ENCODE results near the gene EBF4. TPM values are rescaled to one million over a fixed set of nuclear protein-coding genes. Genes with fewer than 3 reads are reported as not detected.

The EBF4 gene
- total RNA-seq, 3 donors from 2014 or later, result 1.6 to 22.0 (median 22.0) TPM

GRCh38 chr20:2687514-2687913 lies 5.1 kb upstream of the EBF4 start:
- Histone ChIP-seq H3K4me1 (no peaks in the 10 kb centered on the region), H3K27ac (no peak overlapping the region), H3K9me3 (no peaks in the 10 kb centered on the region), H3K27me3 (no peaks in the 10 kb centered on the region), H3K4me3 (no peak overlapping the region), H3K36me3 (no peaks in the 10 kb centered on the region)
- no peak for DNase-seq (ENCODE audit: low spot score in 2 of 2)
- intact Hi-C loops (cut with DNase I; ENCODE audit: low total_unique reads), result no loop called here
- no peak for TF ChIP-seq CTCF (IDR thresholded peaks at IDR 0.05)
- TF ChIP-seq POLR2AphosphoS5 (IDR thresholded peaks at IDR 0.05), result no peak
- TF ChIP-seq POLR2A (IDR thresholded peaks at IDR 0.05), result no peak

- Histone ChIP-seq H3K27me3 (no peaks in the 10 kb centered on the region), H3K27ac (no peak overlapping the region), H3K4me3 (no peak overlapping the region), H3K9me3 (no peaks in the 10 kb centered on the region), H3K36me3 (no peaks in the 10 kb centered on the region), H3K4me1 (no peaks in the 10 kb centered on the region)
- TF ChIP-seq CTCF (IDR thresholded peaks at IDR 0.05) (peak in 1 of 3 donors; percentile 32), POLR2AphosphoS5 (IDR thresholded peaks at IDR 0.05) (no peak), POLR2A (IDR thresholded peaks at IDR 0.05) (no peak)
- intact Hi-C loops (cut with DNase I; ENCODE audit: low total_unique reads), result no loop called here
- DNase-seq (ENCODE audit: low spot score in 2 of 2), result no peak
Observed at GRCh38 chr20:2688041-2688591, 4.5 kb upstream of the EBF4 start.

- no peak overlapping the region for H3K27ac ChIP-seq
- H3K4me1 ChIP-seq, result no peaks in the 10 kb centered on the region
- no peak overlapping the region for H3K4me3 ChIP-seq
- H3K9me3 ChIP-seq, result no peaks in the 10 kb centered on the region
- TF ChIP-seq CTCF (IDR thresholded peaks at IDR 0.05) (no peak), POLR2AphosphoS5 (IDR thresholded peaks at IDR 0.05) (no peak), POLR2A (IDR thresholded peaks at IDR 0.05) (no peak)
- H3K36me3 ChIP-seq, result no peaks in the 10 kb centered on the region
- H3K27me3 ChIP-seq, result no peaks in the 10 kb centered on the region
- no peak for DNase-seq (ENCODE audit: low spot score in 2 of 2)
- intact Hi-C loops (cut with DNase I; ENCODE audit: low total_unique reads), result no loop called here
Observed at GRCh38 chr20:2690213-2690612, 2.4 kb upstream of the EBF4 start.

- no peak for TF ChIP-seq POLR2A (IDR thresholded peaks at IDR 0.05)
- no peak for TF ChIP-seq POLR2AphosphoS5 (IDR thresholded peaks at IDR 0.05)
- TF ChIP-seq CTCF (IDR thresholded peaks at IDR 0.05), result no peak
- Histone ChIP-seq H3K9me3 (no peaks in the 10 kb centered on the region), H3K27me3 (no peaks in the 10 kb centered on the region), H3K4me3 (no peak overlapping the region), H3K36me3 (no peaks in the 10 kb centered on the region), H3K4me1 (no peaks in the 10 kb centered on the region), H3K27ac (no peak overlapping the region)
- DNase-seq (ENCODE audit: low spot score in 2 of 2), result no peak
- intact Hi-C loops (cut with DNase I; ENCODE audit: low total_unique reads), result no loop called here
Observed at GRCh38 chr20:2690718-2691117, 1.9 kb upstream of the EBF4 start.

- intact Hi-C loops (cut with DNase I; ENCODE audit: low total_unique reads), result no loop called here
- no peaks in the 10 kb centered on the region for H3K4me1 ChIP-seq
- H3K4me3 ChIP-seq, result no peak overlapping the region
- peak overlapping the region; percentile 91 to 92 for H3K27ac ChIP-seq
- H3K36me3 ChIP-seq, result no peaks in the 10 kb centered on the region
- no peak for TF ChIP-seq CTCF (IDR thresholded peaks at IDR 0.05)
- TF ChIP-seq POLR2A (IDR thresholded peaks at IDR 0.05), result no peak
- no peak for TF ChIP-seq POLR2AphosphoS5 (IDR thresholded peaks at IDR 0.05)
- no peaks in the 10 kb centered on the region for H3K27me3 ChIP-seq
- no peaks in the 10 kb centered on the region for H3K9me3 ChIP-seq
- DNase-seq (ENCODE audit: low spot score in 2 of 2), result no peak
Observed at GRCh38 chr20:2691127-2691526, 1.5 kb upstream of the EBF4 start.
